ENCODE measurements around the gene STX8.

Gene STX8

DNA sequence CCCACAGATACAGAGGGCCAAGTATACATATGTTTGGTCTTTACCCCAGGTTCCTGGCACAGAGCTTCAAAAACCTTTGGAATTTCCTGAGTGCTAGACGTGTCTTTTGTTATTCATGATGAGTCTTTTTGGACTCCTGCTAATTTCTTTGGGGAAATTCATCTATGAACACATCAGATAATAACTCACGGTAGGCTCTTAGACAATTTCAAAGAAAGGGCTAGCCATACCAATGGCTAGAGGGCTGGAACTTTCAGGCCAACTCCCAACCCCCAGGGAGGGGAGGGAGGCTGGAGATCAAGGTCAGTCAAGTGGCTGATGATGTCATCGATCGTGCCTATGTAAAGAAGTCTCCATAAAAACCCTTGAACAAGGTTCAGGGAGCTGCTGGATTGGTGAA, 101.9 kb downstream of the STX8 start:
- no peaks in the 10 kb centered on the region for H3K79me1 ChIP-seq (ENCODE audit: low read depth, low read length)
- H3K23ac ChIP-seq (ENCODE audit: low read depth, low read length, poor library complexity), result no peak overlapping the region
- H3K4me1 ChIP-seq (ENCODE audit: control insufficient read depth in 2 of 2, insufficient read depth in 1 of 2, low read depth in 1 of 2, low read length in 2 of 2), result peaks cover 0 to 5% of the 10 kb centered on the region in 2 donors
- no peak overlapping the region for H3K18ac ChIP-seq (ENCODE audit: low read length)
- H3K14ac ChIP-seq (ENCODE audit: low read length), result no peak overlapping the region
- no peak overlapping the region for H2AFZ ChIP-seq (ENCODE audit: low read length)
- no peak overlapping the region for H3K27ac ChIP-seq (replicated peaks; ENCODE audit: low read length)
- no peak overlapping the region for H2BK15ac ChIP-seq (ENCODE audit: low read length)
- H2BK12ac ChIP-seq (ENCODE audit: low read length), result no peak overlapping the region
- no peak overlapping the region for H4K91ac ChIP-seq (ENCODE audit: low read depth, low read length, poor library complexity)
- H3K4me3 ChIP-seq (ENCODE audit: low read length in 2 of 2), result no peak overlapping the region
- H3K27me3 ChIP-seq (ENCODE audit: control insufficient read depth in 3 of 3, insufficient read depth in 3 of 3, low read depth in 1 of 3, low read length in 3 of 3), result no peaks in the 10 kb centered on the region
- H3K4ac ChIP-seq (ENCODE audit: low read length), result no peak overlapping the region
- no peak overlapping the region for H3K4me2 ChIP-seq (ENCODE audit: insufficient read depth, low read length, poor library complexity, severe bottlenecking)
- no peak overlapping the region for H2BK120ac ChIP-seq (ENCODE audit: low read depth, low read length)
- no peak for DNase-seq (ENCODE audit: low spot score)
- no peak overlapping the region for H4K8ac ChIP-seq (ENCODE audit: low read depth, low read length)
- no peak overlapping the region for H3K9ac ChIP-seq (ENCODE audit: low read depth, low read length, poor library complexity)
- H3K36me3 ChIP-seq (replicated peaks in 1 of 2; ENCODE audit: control insufficient read depth in 2 of 2, insufficient read depth in 2 of 2, low read length in 2 of 2), result no peaks in the 10 kb centered on the region
- H2AK5ac ChIP-seq (ENCODE audit: low read depth, low read length), result no peak overlapping the region
- peaks cover 0 to 10% of the 10 kb centered on the region in 2 donors for H3K9me3 ChIP-seq (replicated peaks in 1 of 2; ENCODE audit: control insufficient read depth in 2 of 2, insufficient read depth in 1 of 2, low read depth in 1 of 2, low read length in 2 of 2)
- no peak overlapping the region for H2BK5ac ChIP-seq (ENCODE audit: low read length)
- no CpG with 5 or more reads among the region's 4 CpGs for WGBS, 2 donors (ENCODE audit: extremely low coverage in 2 of 2, insufficient read length in 2 of 2, insufficient replicate concordance in 1 of 2)

DNA sequence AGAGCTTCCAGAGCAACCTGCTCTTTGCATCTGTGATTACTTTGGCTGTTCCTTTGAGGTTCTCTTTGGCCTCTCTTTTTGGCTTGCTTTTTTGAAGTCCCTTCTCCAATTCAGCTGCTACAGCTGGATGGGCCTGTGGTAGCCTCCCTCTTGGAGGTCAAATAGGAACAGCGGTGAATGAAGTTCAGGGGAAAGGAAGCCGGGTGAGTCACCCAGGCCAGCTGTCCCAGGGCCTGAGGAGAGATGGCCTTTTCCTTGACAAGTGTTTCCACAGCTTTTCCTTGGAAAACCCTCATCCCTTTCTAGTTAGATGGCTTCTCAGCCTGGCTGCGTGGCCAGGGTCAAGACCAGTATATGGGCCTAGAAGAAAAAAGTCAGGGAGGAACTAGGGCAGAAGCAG, 103.1 kb downstream of the STX8 start:
- Histone ChIP-seq H2BK12ac (ENCODE audit: low read length) (no peak overlapping the region), H2BK15ac (ENCODE audit: low read length) (no peak overlapping the region), H3K4me1 (ENCODE audit: control insufficient read depth in 2 of 2, insufficient read depth in 1 of 2, low read depth in 1 of 2, low read length in 2 of 2) (peaks cover 0 to 5% of the 10 kb centered on the region in 2 donors), H3K4me2 (ENCODE audit: insufficient read depth, low read length, poor library complexity, severe bottlenecking) (no peak overlapping the region), H2BK120ac (ENCODE audit: low read depth, low read length) (no peak overlapping the region), H3K79me1 (ENCODE audit: low read depth, low read length) (no peaks in the 10 kb centered on the region), H2AFZ (ENCODE audit: low read length) (no peak overlapping the region), H3K9me3 (replicated peaks in 1 of 2; ENCODE audit: control insufficient read depth in 2 of 2, insufficient read depth in 1 of 2, low read depth in 1 of 2, low read length in 2 of 2) (peaks cover 0 to 10% of the 10 kb centered on the region in 2 donors), H2AK5ac (ENCODE audit: low read depth, low read length) (no peak overlapping the region), H3K23ac (ENCODE audit: low read depth, low read length, poor library complexity) (no peak overlapping the region), H3K9ac (ENCODE audit: low read depth, low read length, poor library complexity) (no peak overlapping the region), H3K14ac (ENCODE audit: low read length) (no peak overlapping the region), H3K27me3 (ENCODE audit: control insufficient read depth in 3 of 3, insufficient read depth in 3 of 3, low read depth in 1 of 3, low read length in 3 of 3) (no peaks in the 10 kb centered on the region), H4K91ac (ENCODE audit: low read depth, low read length, poor library complexity) (no peak overlapping the region), H3K4me3 (ENCODE audit: low read length in 2 of 2) (no peak overlapping the region), H3K27ac (replicated peaks; ENCODE audit: low read length) (no peak overlapping the region), H3K36me3 (replicated peaks in 1 of 2; ENCODE audit: control insufficient read depth in 2 of 2, insufficient read depth in 2 of 2, low read length in 2 of 2) (no peaks in the 10 kb centered on the region), H3K18ac (ENCODE audit: low read length) (no peak overlapping the region), H2BK5ac (ENCODE audit: low read length) (no peak overlapping the region), H3K4ac (ENCODE audit: low read length) (no peak overlapping the region), H4K8ac (ENCODE audit: low read depth, low read length) (no peak overlapping the region)
- WGBS, 2 donors (ENCODE audit: extremely low coverage in 2 of 2, insufficient read length in 2 of 2, insufficient replicate concordance in 1 of 2), result no CpG with 5 or more reads among the region's 3 CpGs
- no peak for DNase-seq (ENCODE audit: low spot score)

DNA sequence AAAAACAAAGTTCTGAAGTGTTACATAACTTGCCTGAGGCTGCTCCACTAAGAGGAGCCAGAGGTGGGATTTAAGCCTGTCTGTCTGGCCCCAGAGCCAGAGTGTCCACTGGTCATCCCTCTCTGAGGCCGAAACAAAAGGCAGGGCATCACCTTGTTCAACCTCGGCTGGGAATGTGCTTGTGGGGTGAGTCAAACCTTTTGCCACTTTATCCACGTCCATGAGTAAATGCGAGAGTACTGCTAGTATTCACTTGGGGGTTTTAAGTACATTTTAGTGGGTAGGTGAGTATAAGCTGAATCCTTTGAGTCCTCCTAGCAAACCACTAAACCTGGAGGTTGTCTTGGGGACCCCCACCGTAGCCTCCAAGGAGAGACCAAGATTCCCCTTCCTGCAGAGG, 103.5 kb downstream of the STX8 start:
- H4K8ac ChIP-seq (ENCODE audit: low read depth, low read length), result no peak overlapping the region
- peaks cover 0 to 10% of the 10 kb centered on the region in 2 donors for H3K9me3 ChIP-seq (replicated peaks in 1 of 2; ENCODE audit: control insufficient read depth in 2 of 2, insufficient read depth in 1 of 2, low read depth in 1 of 2, low read length in 2 of 2)
- no peak overlapping the region for H3K4me3 ChIP-seq (ENCODE audit: low read length in 2 of 2)
- H2AFZ ChIP-seq (ENCODE audit: low read length), result no peak overlapping the region
- H3K4me1 ChIP-seq (ENCODE audit: control insufficient read depth in 2 of 2, insufficient read depth in 1 of 2, low read depth in 1 of 2, low read length in 2 of 2), result peaks cover 0 to 5% of the 10 kb centered on the region in 2 donors
- no peak overlapping the region for H2AK5ac ChIP-seq (ENCODE audit: low read depth, low read length)
- H3K9ac ChIP-seq (ENCODE audit: low read depth, low read length, poor library complexity), result no peak overlapping the region
- no peak overlapping the region for H3K23ac ChIP-seq (ENCODE audit: low read depth, low read length, poor library complexity)
- no CpG with 5 or more reads among the region's 5 CpGs for WGBS, 2 donors (ENCODE audit: extremely low coverage in 2 of 2, insufficient read length in 2 of 2, insufficient replicate concordance in 1 of 2)
- no peak overlapping the region for H3K4ac ChIP-seq (ENCODE audit: low read length)
- no peak overlapping the region for H3K18ac ChIP-seq (ENCODE audit: low read length)
- H4K91ac ChIP-seq (ENCODE audit: low read depth, low read length, poor library complexity), result no peak overlapping the region
- H3K27ac ChIP-seq (replicated peaks; ENCODE audit: low read length), result no peak overlapping the region
- H3K4me2 ChIP-seq (ENCODE audit: insufficient read depth, low read length, poor library complexity, severe bottlenecking), result no peak overlapping the region
- no peak overlapping the region for H2BK15ac ChIP-seq (ENCODE audit: low read length)
- no peak overlapping the region for H2BK5ac ChIP-seq (ENCODE audit: low read length)
- no peak overlapping the region for H2BK12ac ChIP-seq (ENCODE audit: low read length)
- H3K36me3 ChIP-seq (replicated peaks in 1 of 2; ENCODE audit: control insufficient read depth in 2 of 2, insufficient read depth in 2 of 2, low read length in 2 of 2), result no peaks in the 10 kb centered on the region
- H3K79me1 ChIP-seq (ENCODE audit: low read depth, low read length), result no peaks in the 10 kb centered on the region
- H2BK120ac ChIP-seq (ENCODE audit: low read depth, low read length), result no peak overlapping the region
- no peak for DNase-seq (ENCODE audit: low spot score)
- H3K14ac ChIP-seq (ENCODE audit: low read length), result no peak overlapping the region
- no peaks in the 10 kb centered on the region for H3K27me3 ChIP-seq (ENCODE audit: control insufficient read depth in 3 of 3, insufficient read depth in 3 of 3, low read depth in 1 of 3, low read length in 3 of 3)

DNA sequence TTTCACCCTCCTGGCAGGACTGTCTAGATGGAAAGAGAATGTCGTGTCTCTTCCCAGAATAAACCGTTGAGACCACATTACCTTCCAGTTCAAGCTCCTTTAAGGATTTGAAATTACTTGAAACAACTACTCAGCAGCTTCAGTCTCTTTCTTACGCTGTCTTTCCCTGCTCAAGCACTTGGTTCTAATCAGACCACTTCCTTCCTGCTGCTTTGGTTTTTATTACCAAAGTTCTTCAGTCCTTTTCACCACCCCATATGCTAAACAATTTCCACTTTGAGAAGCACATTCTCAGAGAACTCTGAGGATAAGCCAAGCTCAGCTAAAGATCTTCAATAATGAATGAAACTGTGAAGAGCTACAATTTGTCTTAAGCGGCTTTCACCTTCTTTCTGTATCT, 105.4 kb downstream of the STX8 start:
- H2AFZ ChIP-seq (ENCODE audit: low read length), result no peak overlapping the region
- H3K9ac ChIP-seq (ENCODE audit: low read depth, low read length, poor library complexity), result no peak overlapping the region
- peaks cover 0 to 10% of the 10 kb centered on the region in 2 donors for H3K9me3 ChIP-seq (replicated peaks in 1 of 2; ENCODE audit: control insufficient read depth in 2 of 2, insufficient read depth in 1 of 2, low read depth in 1 of 2, low read length in 2 of 2)
- H3K27me3 ChIP-seq (ENCODE audit: control insufficient read depth in 3 of 3, insufficient read depth in 3 of 3, low read depth in 1 of 3, low read length in 3 of 3), result no peaks in the 10 kb centered on the region
- H2BK15ac ChIP-seq (ENCODE audit: low read length), result no peak overlapping the region
- no peak overlapping the region for H3K4me3 ChIP-seq (ENCODE audit: low read length in 2 of 2)
- H3K4me2 ChIP-seq (ENCODE audit: insufficient read depth, low read length, poor library complexity, severe bottlenecking), result no peak overlapping the region
- H3K4me1 ChIP-seq (ENCODE audit: control insufficient read depth in 2 of 2, insufficient read depth in 1 of 2, low read depth in 1 of 2, low read length in 2 of 2), result peaks cover 0 to 5% of the 10 kb centered on the region in 2 donors
- WGBS, 2 donors (ENCODE audit: extremely low coverage in 2 of 2, insufficient read length in 2 of 2, insufficient replicate concordance in 1 of 2), result no CpG with 5 or more reads among the region's 4 CpGs
- H2BK5ac ChIP-seq (ENCODE audit: low read length), result no peak overlapping the region
- H3K18ac ChIP-seq (ENCODE audit: low read length), result no peak overlapping the region
- H3K79me1 ChIP-seq (ENCODE audit: low read depth, low read length), result no peaks in the 10 kb centered on the region
- H3K23ac ChIP-seq (ENCODE audit: low read depth, low read length, poor library complexity), result no peak overlapping the region
- H4K91ac ChIP-seq (ENCODE audit: low read depth, low read length, poor library complexity), result no peak overlapping the region
- H2BK120ac ChIP-seq (ENCODE audit: low read depth, low read length), result no peak overlapping the region
- no peak overlapping the region for H2AK5ac ChIP-seq (ENCODE audit: low read depth, low read length)
- H3K14ac ChIP-seq (ENCODE audit: low read length), result no peak overlapping the region
- no peaks in the 10 kb centered on the region for H3K36me3 ChIP-seq (replicated peaks in 1 of 2; ENCODE audit: control insufficient read depth in 2 of 2, insufficient read depth in 2 of 2, low read length in 2 of 2)
- DNase-seq (ENCODE audit: low spot score), result no peak
- H3K27ac ChIP-seq (replicated peaks; ENCODE audit: low read length), result no peak overlapping the region
- no peak overlapping the region for H4K8ac ChIP-seq (ENCODE audit: low read depth, low read length)
- no peak overlapping the region for H2BK12ac ChIP-seq (ENCODE audit: low read length)
- no peak overlapping the region for H3K4ac ChIP-seq (ENCODE audit: low read length)
